A549 (cell line): ENCODE measurements around the gene DLGAP1. TPM values are rescaled to one million over a fixed set of nuclear protein-coding genes. Genes with fewer than 3 reads are reported as not detected.

Experiments
- ATOH8 ChIP-seq: fragments of 250-450 bp; sonication (Bioruptor Pico); IDR thresholded peaks from 2 replicates; pipeline ENCODE4 v1.5.0; 2020; ENCODE audit warnings: low read depth, mild to moderate bottlenecking, moderate library complexity
- BCL3 ChIP-seq: fragments of >200 bp; sonication (Bioruptor Twin); formaldehyde crosslinking; IDR thresholded peaks from 3 replicates; pipeline ENCODE4 v1.6.1; 2016
- CBX2 ChIP-seq: fragments of 200-600 bp; sonication (generic); IDR thresholded peaks from 2 replicates; pipeline ENCODE4 v1.6.1; 2016; ENCODE audit warnings: low read depth, mild to moderate bottlenecking, borderline replicate concordance
- CEBPB ChIP-seq, 2 experiments: fragments of >200 bp in 1 of 2; sonication (Bioruptor Twin) in 1 of 2; formaldehyde crosslinking in 1 of 2; IDR thresholded peaks; 2 replicates each; pipeline ENCODE4 v1.6.1; 2012 to 2016
- CHD4 ChIP-seq: fragments of 200-600 bp; sonication (generic); IDR thresholded peaks from 2 replicates; pipeline ENCODE4 v1.6.1; 2016; ENCODE audit warnings: antibody characterized with exemption, mild to moderate bottlenecking, borderline replicate concordance
- CTCF ChIP-seq: fragments of >200 bp; sonication (Bioruptor Twin); formaldehyde crosslinking; IDR thresholded peaks from 3 replicates; pipeline ENCODE4 v1.5.1; 2016
- E2F6 ChIP-seq: IDR thresholded peaks from 2 replicates; pipeline ENCODE4 v1.6.1; 2012; ENCODE audit warnings: low read depth, borderline replicate concordance
- EHMT2 ChIP-seq: fragments of 200-600 bp; sonication (generic); IDR thresholded peaks from 2 replicates; pipeline ENCODE4 v1.6.1; 2016; ENCODE audit warnings: antibody characterized with exemption, low read depth, mild to moderate bottlenecking, moderate library complexity
- ELK1 ChIP-seq: fragments of 150-350 bp; IDR thresholded peaks from 2 replicates; pipeline ENCODE4 v1.6.1; 2014; ENCODE audit warnings: low read depth, mild to moderate bottlenecking, low read length
- GATA3 ChIP-seq: IDR thresholded peaks from 2 replicates; pipeline ENCODE4 v1.6.1; 2012; ENCODE audit warnings: borderline replicate concordance
- HDAC2 ChIP-seq: fragments of 200-600 bp; sonication (generic); IDR thresholded peaks from 2 replicates; pipeline ENCODE4 v1.6.1; 2016
- HES2 ChIP-seq: fragments of >200 bp; sonication (Bioruptor Twin); formaldehyde crosslinking; IDR thresholded peaks from 2 replicates; pipeline ENCODE4 v1.6.1; 2016
- HEYL ChIP-seq: fragments of 250-450 bp; sonication (Bioruptor Pico); IDR thresholded peaks from 2 replicates; pipeline ENCODE4 v1.8.0; 2021; ENCODE audit warnings: mild to moderate bottlenecking, moderate library complexity
- HOXB5 ChIP-seq: fragments of 250-450 bp; sonication (Bioruptor Pico); IDR thresholded peaks from 2 replicates; pipeline ENCODE4 v1.5.0; 2020; ENCODE audit warnings: mild to moderate bottlenecking, moderate library complexity
- JUN ChIP-seq, 2 experiments: fragments of >200 bp; sonication (Bioruptor Twin); formaldehyde crosslinking; IDR thresholded peaks; 2 replicates in 1 of 2; 3 replicates in 1 of 2; pipeline ENCODE4 v1.6.1; 2016 to 2017
- MAFK ChIP-seq: fragments of 450-650 bp; IDR thresholded peaks from 2 replicates; pipeline ENCODE4 v1.6.1; 2014; ENCODE audit not compliant: partially characterized antibody
- MAX ChIP-seq: IDR thresholded peaks from 2 replicates; pipeline ENCODE4 v1.6.1; 2012
- NR3C1 ChIP-seq: fragments of >200 bp; sonication (Bioruptor Twin); formaldehyde crosslinking; IDR thresholded peaks from 3 replicates; pipeline ENCODE4 v1.6.1; 2017
- PBX3 ChIP-seq: IDR thresholded peaks from 2 replicates; pipeline ENCODE4 v1.6.1; 2012
- POLR2A ChIP-seq: IDR thresholded peaks from 2 replicates; pipeline ENCODE4 v1.6.1; 2012; ENCODE audit warnings: mild to moderate bottlenecking, low read length
- POLR2AphosphoS2 ChIP-seq: conservative IDR thresholded peaks from 2 replicates; pipeline ENCODE4 v1.6.1; 2012; ENCODE audit warnings: low read length, improper control_type of control experiment, inconsistent platforms
- RARB ChIP-seq: fragments of 250-450 bp; sonication (Bioruptor Pico); IDR thresholded peaks from 2 replicates; pipeline ENCODE4 v1.8.0; 2021; ENCODE audit warnings: mild to moderate bottlenecking, moderate library complexity
- RCOR1 ChIP-seq: fragments of 150-350 bp; IDR thresholded peaks from 2 replicates; pipeline ENCODE4 v1.6.1; 2014; ENCODE audit warnings: antibody characterized with exemption, low read length, low read depth
- REST ChIP-seq: fragments of 200-600 bp; sonication (generic); IDR thresholded peaks from 2 replicates; pipeline ENCODE4 v1.6.1; 2016; ENCODE audit warnings: antibody characterized with exemption, mild to moderate bottlenecking, moderate library complexity
- SREBF2 ChIP-seq: fragments of 450-650 bp; IDR thresholded peaks from 2 replicates; pipeline ENCODE4 v1.6.1; 2014; ENCODE audit warnings: mild to moderate bottlenecking, moderate library complexity
- TFCP2L1 ChIP-seq: fragments of 250-450 bp; sonication (Bioruptor Pico); IDR thresholded peaks from 2 replicates; pipeline ENCODE4 v1.5.0; 2021; ENCODE audit warnings: mild to moderate bottlenecking
- USF2 ChIP-seq: fragments of 450-650 bp; IDR thresholded peaks from 2 replicates; pipeline ENCODE4 v1.6.1; 2014; ENCODE audit warnings: antibody characterized with exemption
- ZFP36 ChIP-seq: fragments of 450-650 bp; IDR thresholded peaks from 2 replicates; pipeline ENCODE4 v1.6.1; 2014; ENCODE audit warnings: borderline replicate concordance; ENCODE audit not compliant: partially characterized antibody
- ZSCAN20 ChIP-seq: fragments of 250-450 bp; sonication (Bioruptor Pico); IDR thresholded peaks from 2 replicates; pipeline ENCODE4 v1.8.0; 2022; ENCODE audit warnings: mild to moderate bottlenecking, moderate library complexity
- polyA plus RNA-seq, 4 experiments: library from polyadenylated mRNA; depleted of rRNA in 3 of 4; stranded (reverse); fragments of >200 nt; fragmentation: RNase III in 1 of 4; extraction: RNeasy Plus Mini Kit Qiagen cat#74134 plus additional on column Dnase treatment in 1 of 4; gene quantifications; 2 replicates in 3 of 4; 3 replicates in 1 of 4; pipeline ENCODE4 v1.2.3, GENCODE V29; 2011 to 2017

The DLGAP1 gene
- polyA plus RNA-seq, 2 of the 4 experiments (the other 2 are of a cell fraction), result 0.04 to 0.12 TPM

- TF ChIP-seq CTCF (no peak), HDAC2 (no peak), EHMT2 (no peak), SREBF2 (no peak), PBX3 (peak; percentile 87), USF2 (no peak), POLR2A (peak; percentile 42; the same call in 1 of the 2 replicates), HOXB5 (peak; percentile 98), POLR2AphosphoS2 (no peak), CEBPB (IDR thresholded peaks at IDR 0.05) (peak in 1 of 2 experiments; percentile 57; a peak in 3 of 4 replicates), ZFP36 (peak; percentile 71), JUN (IDR thresholded peaks at IDR 0.05) (peak; percentile 76 to 91), ZSCAN20 (peak; percentile 62; the same call in 1 of the 2 replicates), HEYL (peak; percentile 61; the same call in 1 of the 2 replicates), RARB (peak; percentile 99), TFCP2L1 (peak; percentile 86), BCL3 (peak; percentile 62; the same call in 2 of the 3 replicates), E2F6 (0 out of 2 replicates have a peak, but pooled peaks have one; percentile 24), HES2 (no peak), CBX2 (no peak), MAX (peak; percentile 88), ELK1 (peak; percentile 71; the same call in 1 of the 2 replicates), REST (no peak), RCOR1 (no peak), GATA3 (peak; percentile 99), ATOH8 (CRISPR knock-in tag) (no peak), CHD4 (no peak), MAFK (peak; percentile 88), NR3C1 (no peak)
Observed at GRCh38 chr18:3623769-3624545, 831.1 kb downstream of the DLGAP1 start (continued).
